Subcutaneous abdominal adipose tissue (tissue), 5 donors: ENCODE results near the gene TOP2B.

Experiments used
- H3K27ac ChIP-seq: one replicate; pipeline ENCODE4 v1.7.0; 2013; ENCODE audit warnings: low read depth, mild to moderate bottlenecking, inconsistent platforms, low read length, moderate library complexity
- H3K27me3 ChIP-seq, 5 donors: one replicate each; pipeline ENCODE4 v1.7.0; 2013; ENCODE audit warnings: low read length in 5 of 5, inconsistent platforms in 1 of 5; ENCODE audit not compliant: control insufficient read depth in 5 of 5, insufficient read depth in 4 of 5
- H3K36me3 ChIP-seq, 5 donors: one replicate each; pipeline ENCODE4 v1.7.0; 2013; ENCODE audit warnings: low read length in 5 of 5; ENCODE audit not compliant: control insufficient read depth in 5 of 5, insufficient read depth in 5 of 5
- H3K4me1 ChIP-seq, 5 donors: one replicate each; pipeline ENCODE4 v1.7.0; 2013; ENCODE audit warnings: low read length in 5 of 5, mild to moderate bottlenecking in 3 of 5, moderate library complexity in 1 of 5; ENCODE audit not compliant: control insufficient read depth in 5 of 5, insufficient read depth in 5 of 5
- H3K4me3 ChIP-seq, 5 donors: one replicate each; pipeline ENCODE4 v1.7.0; 2013; ENCODE audit warnings: low read length in 5 of 5, low read depth in 1 of 5
- H3K9ac ChIP-seq, 5 donors: one replicate each; pipeline ENCODE4 v1.7.0; 2013; ENCODE audit warnings: low read length in 5 of 5, mild to moderate bottlenecking in 4 of 5, moderate library complexity in 3 of 5
- H3K9me3 ChIP-seq, 5 donors: one replicate each; pipeline ENCODE4 v1.7.0; 2013; ENCODE audit warnings: low read length in 5 of 5; ENCODE audit not compliant: control insufficient read depth in 5 of 5
- donor health status: healthy.
- donor health status: healthy.
- donor health status: healthy.
- donor health status: healthy.
- donor health status: healthy.

Gene TOP2B, protein sequence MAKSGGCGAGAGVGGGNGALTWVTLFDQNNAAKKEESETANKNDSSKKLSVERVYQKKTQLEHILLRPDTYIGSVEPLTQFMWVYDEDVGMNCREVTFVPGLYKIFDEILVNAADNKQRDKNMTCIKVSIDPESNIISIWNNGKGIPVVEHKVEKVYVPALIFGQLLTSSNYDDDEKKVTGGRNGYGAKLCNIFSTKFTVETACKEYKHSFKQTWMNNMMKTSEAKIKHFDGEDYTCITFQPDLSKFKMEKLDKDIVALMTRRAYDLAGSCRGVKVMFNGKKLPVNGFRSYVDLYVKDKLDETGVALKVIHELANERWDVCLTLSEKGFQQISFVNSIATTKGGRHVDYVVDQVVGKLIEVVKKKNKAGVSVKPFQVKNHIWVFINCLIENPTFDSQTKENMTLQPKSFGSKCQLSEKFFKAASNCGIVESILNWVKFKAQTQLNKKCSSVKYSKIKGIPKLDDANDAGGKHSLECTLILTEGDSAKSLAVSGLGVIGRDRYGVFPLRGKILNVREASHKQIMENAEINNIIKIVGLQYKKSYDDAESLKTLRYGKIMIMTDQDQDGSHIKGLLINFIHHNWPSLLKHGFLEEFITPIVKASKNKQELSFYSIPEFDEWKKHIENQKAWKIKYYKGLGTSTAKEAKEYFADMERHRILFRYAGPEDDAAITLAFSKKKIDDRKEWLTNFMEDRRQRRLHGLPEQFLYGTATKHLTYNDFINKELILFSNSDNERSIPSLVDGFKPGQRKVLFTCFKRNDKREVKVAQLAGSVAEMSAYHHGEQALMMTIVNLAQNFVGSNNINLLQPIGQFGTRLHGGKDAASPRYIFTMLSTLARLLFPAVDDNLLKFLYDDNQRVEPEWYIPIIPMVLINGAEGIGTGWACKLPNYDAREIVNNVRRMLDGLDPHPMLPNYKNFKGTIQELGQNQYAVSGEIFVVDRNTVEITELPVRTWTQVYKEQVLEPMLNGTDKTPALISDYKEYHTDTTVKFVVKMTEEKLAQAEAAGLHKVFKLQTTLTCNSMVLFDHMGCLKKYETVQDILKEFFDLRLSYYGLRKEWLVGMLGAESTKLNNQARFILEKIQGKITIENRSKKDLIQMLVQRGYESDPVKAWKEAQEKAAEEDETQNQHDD (N-terminal part only)

DNA sequence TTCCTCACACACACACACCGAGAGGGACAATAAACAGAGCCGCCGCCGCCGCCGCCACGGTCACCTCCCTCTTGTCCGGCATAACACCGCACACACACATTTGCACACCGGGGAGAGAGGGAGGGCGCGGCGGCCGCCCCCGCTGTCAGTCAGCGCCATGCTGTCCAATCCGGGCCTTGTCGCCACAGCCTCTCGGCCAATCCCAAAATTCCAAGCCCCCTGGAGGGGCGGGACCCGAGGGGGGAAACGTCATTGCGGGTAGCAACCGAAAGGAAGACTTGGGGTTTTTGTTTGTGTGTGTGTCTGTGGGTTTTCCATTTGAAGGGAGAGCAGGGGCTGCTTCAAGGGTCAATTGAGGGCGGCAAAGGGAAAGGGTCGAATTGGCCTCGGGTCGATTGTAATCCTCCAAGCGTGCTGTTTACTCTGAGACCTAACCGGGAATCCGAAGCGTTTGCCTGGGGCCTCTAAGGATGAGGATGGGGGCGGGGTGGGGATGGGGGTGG lies at the start of gene TOP2B:
Gene TOP2B (minus strand): TSS at position 96 of the 503 bp plus-strand sequence. CDS start 610 bp downstream, outside the sequence.
- Histone ChIP-seq H3K9me3 (no peaks in the 10 kb centered on the region), H3K36me3 (no peaks in the 10 kb centered on the region), H3K27ac (peak within 1 kb of the TSS; percentile 98), H3K4me3 (peak within 1 kb of the TSS; percentile 71 to 93 (median 84)), H3K9ac (peak within 1 kb of the TSS; percentile 84 to 92 (median 90)), H3K27me3 (no peaks in the 10 kb centered on the region), H3K4me1 (peaks cover 7 to 37% (median 34%) of the 10 kb centered on the region in 5 donors)

DNA sequence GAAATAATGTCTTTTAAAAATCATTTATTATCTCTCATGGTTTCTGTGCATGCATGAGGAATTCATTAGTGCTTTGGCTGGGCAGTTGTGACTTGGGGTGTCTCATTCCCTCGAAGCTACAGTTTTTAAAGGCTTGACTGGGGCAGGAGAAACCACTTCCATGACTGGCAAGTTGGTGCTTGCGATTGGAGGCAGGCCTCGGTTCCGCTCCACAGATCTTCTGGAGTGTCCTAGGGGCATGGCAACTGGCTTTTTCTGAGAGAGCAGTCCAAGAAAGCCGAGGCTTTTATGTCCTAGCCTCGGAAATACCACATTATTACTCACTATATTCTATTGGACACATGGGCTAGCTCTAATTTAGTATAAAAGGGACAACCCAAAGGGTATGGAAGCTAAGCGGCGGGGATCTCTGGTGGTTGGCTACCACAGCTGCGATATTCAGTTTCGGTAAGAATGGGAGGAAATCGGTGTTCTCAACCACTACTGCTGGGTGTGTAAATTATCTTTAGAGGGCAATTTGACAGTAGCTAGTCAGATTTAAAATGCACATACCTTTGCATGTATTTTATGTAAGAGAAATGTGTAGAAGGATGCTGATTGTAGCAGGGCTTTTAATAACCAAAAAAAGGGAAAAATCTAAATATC lies 48.8 kb upstream of the TOP2B start:
- Histone ChIP-seq H3K4me1 (no peaks in the 10 kb centered on the region), H3K9ac (no peak overlapping the region), H3K9me3 (peaks cover 0 to 3% (median 0%) of the 10 kb centered on the region in 5 donors), H3K4me3 (no peak overlapping the region), H3K27me3 (no peaks in the 10 kb centered on the region), H3K36me3 (peaks cover 0 to 3% (median 0%) of the 10 kb centered on the region in 5 donors), H3K27ac (no peak overlapping the region)

DNA sequence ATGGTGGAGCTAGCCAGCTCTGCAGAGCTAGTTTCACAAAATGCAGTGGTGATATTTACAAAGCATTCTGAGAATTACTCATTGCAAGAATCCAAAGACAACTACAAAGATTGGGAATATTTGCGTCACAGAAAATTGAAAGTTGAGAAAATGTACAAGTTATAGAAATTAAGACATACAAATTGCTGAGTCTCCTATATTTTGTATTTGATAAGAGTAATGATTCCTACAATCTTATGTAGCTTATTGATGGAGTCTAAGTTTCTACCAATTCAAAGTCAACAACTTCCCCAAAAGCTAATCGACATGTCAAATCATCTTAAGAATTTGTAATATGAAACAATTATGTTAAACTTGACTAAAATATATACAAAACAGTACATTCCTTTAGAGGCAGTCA lies 46.4 kb upstream of the TOP2B start:
- Histone ChIP-seq H3K4me3 (no peak overlapping the region), H3K9me3 (peaks cover 0 to 2% (median 0%) of the 10 kb centered on the region in 5 donors), H3K36me3 (no peaks in the 10 kb centered on the region), H3K27ac (no peak overlapping the region), H3K4me1 (no peaks in the 10 kb centered on the region), H3K9ac (no peak overlapping the region), H3K27me3 (peaks cover 0 to 6% (median 0%) of the 10 kb centered on the region in 5 donors)

DNA sequence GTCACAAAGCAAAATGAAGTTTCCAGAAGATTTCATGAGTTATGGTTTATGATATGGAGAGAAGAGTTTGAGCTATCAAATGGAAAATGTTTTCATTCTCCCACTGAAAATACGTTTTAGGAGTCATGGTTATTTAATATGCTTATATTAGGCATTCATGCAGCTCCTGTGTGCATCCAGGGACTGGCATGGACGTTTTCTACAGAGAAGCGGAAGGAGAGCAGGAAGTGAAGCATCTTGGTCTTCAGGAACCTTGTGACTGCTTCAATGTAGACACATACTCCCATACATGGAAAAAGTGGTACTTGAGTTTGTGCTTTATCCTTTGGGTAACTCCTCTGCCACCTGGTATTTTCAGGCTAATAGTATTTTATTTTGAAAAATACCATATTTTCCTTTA lies 43.3 kb upstream of the TOP2B start:
- Histone ChIP-seq H3K9me3 (no peaks in the 10 kb centered on the region), H3K4me3 (no peak overlapping the region), H3K9ac (no peak overlapping the region), H3K4me1 (no peaks in the 10 kb centered on the region), H3K27ac (no peak overlapping the region), H3K36me3 (no peaks in the 10 kb centered on the region), H3K27me3 (peaks cover 0 to 6% (median 0%) of the 10 kb centered on the region in 5 donors)

DNA sequence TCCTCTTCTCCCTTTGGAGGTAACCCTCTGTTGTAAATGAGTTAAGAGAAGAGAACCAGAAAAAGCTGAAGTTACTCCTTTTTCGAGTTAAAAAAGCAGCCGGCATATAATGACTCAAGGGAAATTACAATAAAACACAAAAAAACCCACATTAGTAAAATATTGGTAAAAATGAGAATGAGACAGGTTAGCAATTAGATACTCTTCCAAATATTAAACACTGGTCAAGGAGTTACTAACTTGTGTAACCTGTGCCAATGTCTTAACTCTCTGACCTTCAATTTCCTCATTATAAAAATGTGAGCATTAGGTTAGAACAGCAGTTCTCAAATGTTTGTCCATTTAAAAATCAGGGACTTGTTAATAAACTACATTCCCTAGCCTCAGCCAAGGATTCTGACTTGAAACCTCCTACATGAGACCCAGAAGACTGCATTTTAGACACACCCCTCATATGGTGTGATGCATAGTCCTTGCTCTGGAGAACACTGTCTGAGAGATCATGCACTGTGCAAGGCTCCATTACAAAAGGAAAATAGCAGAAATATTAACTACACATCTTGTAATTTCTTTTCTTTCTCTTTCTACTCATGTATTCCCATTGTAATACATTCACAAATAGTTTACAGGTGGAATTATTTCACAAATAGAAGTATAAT lies 42.7 kb upstream of the TOP2B start:
- no peak overlapping the region for H3K4me3 ChIP-seq
- no peaks in the 10 kb centered on the region for H3K36me3 ChIP-seq
- H3K9me3 ChIP-seq = no peaks in the 10 kb centered on the region
- no peak overlapping the region for H3K27ac ChIP-seq
- peaks cover 0 to 6% (median 0%) of the 10 kb centered on the region in 5 donors for H3K27me3 ChIP-seq
- no peak overlapping the region for H3K9ac ChIP-seq
- H3K4me1 ChIP-seq = no peaks in the 10 kb centered on the region

DNA sequence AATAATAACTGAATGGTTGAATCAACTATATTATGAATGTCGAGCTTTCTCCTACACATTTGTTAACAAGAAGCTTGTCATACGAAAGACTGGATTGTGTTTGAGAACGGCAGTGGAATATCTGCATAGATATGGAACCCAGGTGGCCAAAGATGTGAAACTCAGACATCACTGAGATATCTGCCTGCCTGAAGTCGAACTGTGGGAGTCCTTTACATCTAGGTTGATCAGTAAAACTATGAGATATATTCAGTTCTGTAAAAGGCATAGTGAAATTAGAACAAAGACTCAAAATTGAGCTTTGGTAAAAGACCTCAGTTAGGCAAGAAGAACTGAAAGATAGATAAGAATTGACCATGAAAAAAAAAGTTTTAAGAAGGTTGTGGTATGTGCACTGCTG lies 41.5 kb upstream of the TOP2B start:
- Histone ChIP-seq H3K4me1 (no peaks in the 10 kb centered on the region), H3K9ac (no peak overlapping the region)

DNA sequence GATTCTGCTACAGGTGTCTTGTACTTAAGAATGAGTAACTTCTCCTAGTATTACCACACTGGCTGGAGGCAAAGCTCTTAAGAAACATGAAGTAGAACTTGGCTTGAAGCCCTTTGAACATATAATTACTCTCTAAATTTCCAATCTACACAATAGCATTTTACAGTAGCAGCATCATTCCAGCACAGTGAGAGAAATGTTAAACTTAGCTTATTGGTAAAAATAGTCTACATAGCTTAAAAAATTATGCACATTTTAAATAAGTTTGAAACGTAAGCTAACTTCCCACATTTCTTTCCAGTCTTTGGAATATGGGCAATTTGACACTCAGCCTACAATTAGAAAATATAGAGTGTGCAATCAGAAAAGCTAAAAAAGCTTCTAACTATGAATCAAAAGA lies 32.8 kb upstream of the TOP2B start:
- Histone ChIP-seq H3K4me1 (no peaks in the 10 kb centered on the region), H3K27me3 (no peaks in the 10 kb centered on the region), H3K27ac (no peak overlapping the region), H3K4me3 (no peak overlapping the region), H3K9me3 (no peaks in the 10 kb centered on the region), H3K9ac (no peak overlapping the region), H3K36me3 (no peaks in the 10 kb centered on the region)

More for the DNA sequence above, 41.5 kb upstream of the TOP2B start:
- Histone ChIP-seq H3K36me3 (no peaks in the 10 kb centered on the region), H3K9me3 (no peaks in the 10 kb centered on the region), H3K27me3 (peaks cover 0 to 6% (median 0%) of the 10 kb centered on the region in 5 donors), H3K4me3 (no peak overlapping the region), H3K27ac (no peak overlapping the region)

DNA sequence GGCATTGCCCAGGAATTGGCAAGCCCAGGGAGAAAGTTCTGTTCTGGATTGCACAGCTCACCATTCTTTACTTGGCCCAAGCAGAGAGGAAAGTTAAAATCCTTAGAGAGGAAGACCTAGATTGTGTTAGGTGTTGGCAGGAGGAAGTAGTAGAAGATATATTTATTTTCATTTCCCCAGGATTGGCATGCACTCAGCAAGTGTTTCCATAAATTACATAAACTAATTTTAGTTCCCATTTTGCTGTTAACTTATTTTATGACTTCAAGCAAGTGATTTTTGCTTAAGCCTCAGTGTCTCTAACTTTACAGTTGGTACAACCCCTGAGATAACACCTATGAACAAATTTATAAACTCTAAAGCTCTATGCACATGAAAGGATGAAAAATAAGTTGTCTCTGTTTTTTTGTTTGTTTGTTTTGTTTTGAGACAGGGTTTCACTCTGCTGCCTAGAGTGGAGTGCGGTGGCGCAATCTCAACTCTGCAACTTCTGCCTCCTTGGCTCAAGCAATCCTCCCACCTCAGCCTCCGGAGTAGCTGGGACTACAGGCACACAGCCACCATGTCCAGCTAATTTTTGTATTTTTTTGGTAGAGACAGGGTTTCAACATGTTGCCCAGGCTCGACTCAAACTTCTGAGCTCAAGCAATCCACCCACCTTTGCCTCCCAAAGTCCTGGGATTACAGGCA lies 31.2 kb upstream of the TOP2B start:
- H3K4me1 ChIP-seq = no peaks in the 10 kb centered on the region
- no peak overlapping the region for H3K27ac ChIP-seq
- H3K36me3 ChIP-seq = no peaks in the 10 kb centered on the region
- no peaks in the 10 kb centered on the region for H3K27me3 ChIP-seq
- H3K9me3 ChIP-seq = no peaks in the 10 kb centered on the region
- H3K9ac ChIP-seq = no peak overlapping the region
- H3K4me3 ChIP-seq = no peak overlapping the region
